CD4-positive, alpha-beta T cell treated with Interleukin-12 subunit alpha and Interleukin-12 subunit beta, for 1 hour (primary cell): Measurements from ENCODE around the gene ZNF407.
A peak's percentile ranks its signal among the peaks of the same experiment; 100 is the strongest.

Source experiments
- DNase-seq: peaks from one replicate; pipeline ENCODE4 v3.0.0-alpha.2; 2020

The ZNF407 gene

DNA sequence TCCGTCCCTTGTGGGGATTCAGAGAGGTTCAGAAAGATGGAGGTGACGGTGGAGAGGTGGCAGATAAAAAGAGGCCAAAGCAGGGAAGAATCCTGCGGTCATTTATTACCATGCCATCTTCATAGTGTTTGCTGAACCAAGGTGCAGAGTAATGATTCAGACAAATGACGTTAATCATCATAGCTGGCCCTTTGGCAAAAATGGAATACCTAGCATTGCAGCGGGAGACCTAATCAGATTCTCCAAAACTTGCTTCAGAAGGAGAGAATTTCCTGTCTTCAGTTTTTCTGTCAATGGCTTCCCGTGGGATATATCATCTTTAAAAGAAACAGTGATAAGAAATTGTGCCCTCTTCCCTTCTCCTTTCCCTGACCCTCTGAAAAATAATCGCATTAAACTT, 435.8 kb downstream of the ZNF407 start:
- DNase-seq, result no peak

DNA sequence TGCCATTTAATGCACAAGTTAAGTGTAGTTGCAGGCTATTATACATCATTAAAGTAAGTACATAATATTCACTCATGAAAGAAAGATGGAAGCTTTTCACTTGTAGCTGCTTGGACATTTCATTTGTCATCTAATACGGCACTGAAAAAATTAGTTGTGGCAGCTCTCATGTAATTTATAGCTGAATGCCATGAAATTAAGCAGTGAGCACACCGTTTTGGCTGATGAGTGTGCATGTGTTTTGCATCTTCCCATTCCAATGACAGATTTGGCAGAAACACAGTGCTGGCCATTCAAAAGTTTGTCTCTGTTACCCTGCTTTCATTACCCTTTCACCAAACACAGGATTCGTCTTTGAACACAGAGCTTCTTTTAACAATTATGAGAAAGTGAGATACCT, 437.3 kb downstream of the ZNF407 start:
- DNase-seq, result no peak

DNA sequence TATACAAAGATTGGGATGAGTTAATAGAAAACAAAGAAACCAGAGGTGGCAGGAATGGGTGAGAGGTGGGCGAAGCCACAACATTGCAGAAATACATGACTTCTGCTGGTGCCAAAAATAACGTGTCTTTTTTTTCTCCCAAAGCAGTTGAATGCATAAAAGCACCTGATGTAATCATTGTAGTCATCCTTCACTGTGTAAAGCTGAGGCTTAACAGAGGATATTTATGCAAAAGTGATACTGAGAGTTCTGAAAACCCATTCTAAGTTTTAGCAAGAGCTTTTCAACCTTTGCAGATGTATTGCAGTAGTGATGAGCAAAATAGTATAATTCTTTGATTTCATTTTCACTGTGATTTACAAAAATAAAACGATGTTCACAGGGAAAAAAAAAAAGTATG, 438.3 kb downstream of the ZNF407 start:
- DNase-seq, result no peak

DNA sequence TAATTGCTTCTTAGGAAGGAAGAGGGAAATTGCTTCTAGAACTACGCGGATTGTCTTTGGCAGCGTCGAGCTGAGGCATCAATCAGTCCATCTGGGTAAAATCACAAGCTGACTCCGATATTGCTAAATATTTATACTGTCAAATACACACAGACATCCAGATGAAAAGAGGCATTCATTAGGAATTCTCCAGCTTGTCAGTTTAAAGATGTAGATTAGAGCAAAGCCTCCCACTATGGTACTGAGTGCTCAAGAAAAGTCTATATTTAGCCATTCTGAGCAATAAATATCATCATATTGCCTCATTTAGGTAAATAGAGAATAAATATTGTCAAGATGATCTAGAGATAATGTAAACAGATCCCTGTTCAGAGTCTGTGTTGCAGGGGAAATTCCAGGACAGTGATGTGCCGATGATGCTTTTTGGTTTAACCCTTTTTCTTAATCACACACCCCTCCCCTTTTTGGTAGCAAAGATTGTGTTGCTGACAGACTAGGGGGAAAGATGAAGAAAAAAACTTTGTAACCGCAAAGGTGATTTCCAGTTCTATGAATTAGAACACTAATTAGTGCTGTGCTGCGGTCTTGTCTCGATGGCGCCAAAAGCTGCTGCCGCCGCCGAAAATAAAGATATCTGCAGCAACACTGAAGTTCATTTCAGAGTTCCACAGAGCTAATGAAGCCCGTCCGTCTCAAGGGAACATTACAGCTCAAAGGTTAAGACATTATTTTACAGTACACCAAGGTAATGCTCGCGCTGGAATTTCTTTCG, 439.4 kb downstream of the ZNF407 start:
- peak; percentile 13 for DNase-seq

DNA sequence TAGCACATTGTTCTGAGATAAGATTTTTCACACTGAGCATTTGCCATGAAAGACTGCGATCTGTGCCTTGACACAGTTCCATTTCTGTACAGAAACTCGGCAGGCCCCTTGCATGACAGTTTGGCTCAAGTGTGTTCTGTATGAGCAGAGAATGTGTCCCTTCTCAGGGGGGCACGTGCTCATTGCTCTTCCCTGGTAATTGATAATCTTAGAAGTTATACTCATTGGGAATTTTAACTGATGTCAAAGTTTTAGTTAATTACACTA, 440.0 kb downstream of the ZNF407 start:
- DNase-seq, result no peak

DNA sequence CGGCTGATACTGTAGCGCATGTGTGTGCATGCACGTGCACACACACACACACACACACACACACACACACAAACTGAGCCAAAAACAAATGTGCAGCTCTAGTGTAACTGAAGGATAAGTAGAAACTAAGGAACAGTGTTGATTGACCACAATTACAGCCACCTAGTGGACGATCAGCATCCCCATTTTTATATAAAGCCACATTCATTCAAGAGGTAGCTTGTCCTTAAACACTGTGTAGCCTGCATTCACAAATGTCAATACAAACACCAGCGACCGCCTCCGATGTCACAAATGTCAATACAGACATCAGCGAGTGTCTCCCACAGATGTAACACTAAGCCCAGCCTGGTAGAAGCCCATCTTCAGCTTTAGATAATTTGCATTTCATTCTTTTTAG, 443.9 kb downstream of the ZNF407 start:
- DNase-seq, result peak; percentile 4

DNA sequence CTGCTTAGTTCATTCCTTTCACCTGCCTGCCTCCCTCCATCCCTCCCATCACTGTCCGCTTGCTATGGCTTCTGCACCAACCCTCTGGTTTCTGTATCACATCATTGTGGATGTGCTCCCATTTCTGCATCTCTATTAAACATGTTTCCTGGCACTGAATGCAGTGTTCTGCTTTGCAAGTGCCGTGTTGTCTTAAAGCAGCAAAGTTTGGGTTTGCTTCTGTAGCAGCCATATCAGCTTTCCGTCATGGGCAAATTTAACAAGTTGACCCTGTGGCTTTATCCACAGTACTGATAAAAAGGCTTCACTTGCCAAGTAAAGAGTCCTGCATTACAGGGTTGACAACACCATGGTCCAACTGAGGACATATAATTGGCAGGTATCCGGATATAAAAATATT, 445.8 kb downstream of the ZNF407 start:
- DNase-seq, result no peak

DNA sequence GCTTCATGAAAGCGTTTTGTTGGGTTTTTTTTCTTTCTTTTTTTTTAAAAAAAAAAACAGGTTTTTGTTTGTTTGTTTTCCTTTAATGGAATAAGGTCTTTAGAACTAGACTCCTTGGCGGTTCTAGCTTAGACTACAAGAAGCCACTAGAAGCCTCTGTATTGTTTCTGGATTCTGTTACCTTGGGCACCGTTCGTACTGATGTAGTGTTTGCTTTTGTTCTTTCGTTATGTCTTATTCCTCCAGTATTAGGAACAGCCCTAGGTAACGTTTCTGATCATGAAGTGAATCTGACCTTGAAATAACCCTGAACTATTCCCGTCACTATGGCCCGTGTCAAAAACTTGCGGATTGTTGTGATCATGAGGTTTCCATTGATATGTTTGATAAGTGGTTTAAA, 446.6 kb downstream of the ZNF407 start:
- no peak for DNase-seq

DNA sequence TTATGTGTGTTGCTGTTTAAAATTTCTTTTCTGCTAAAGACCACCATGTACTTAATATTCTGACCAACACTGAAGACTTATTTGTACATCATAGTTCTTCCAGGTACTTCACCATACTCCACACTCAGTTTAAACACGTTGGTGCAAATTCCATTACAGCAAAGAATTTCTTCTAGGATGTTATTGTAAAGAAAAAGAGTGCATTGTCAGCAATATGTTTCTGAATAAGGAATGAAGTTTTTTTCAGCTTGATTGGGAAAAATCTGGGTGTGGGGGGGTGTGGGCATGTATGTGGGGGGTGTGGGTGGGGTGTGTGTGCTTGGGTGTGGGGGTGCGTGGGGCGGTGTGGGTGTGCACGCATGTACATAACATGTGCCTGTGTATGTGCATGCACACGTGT, 447.1 kb downstream of the ZNF407 start:
- DNase-seq, result no peak

DNA sequence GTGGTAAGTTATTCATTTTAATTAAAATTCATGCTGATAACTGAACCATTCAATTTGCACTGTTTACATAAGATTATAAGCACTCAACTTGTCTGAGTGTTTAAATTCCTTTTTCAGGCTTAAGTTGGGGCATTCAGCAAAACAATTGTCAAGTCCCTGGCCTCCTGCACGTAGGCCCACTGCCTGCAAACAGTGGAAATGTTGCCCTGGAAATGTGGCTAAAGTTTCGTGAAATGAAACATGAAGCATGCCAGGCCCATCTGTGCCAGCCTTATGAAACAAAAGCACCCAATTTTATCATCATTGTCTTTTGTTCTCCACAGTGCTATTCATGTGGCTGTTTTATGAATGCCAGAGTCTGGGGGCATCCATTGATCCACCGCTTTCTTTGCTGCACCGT, 447.6 kb downstream of the ZNF407 start:
- no peak for DNase-seq

DNA sequence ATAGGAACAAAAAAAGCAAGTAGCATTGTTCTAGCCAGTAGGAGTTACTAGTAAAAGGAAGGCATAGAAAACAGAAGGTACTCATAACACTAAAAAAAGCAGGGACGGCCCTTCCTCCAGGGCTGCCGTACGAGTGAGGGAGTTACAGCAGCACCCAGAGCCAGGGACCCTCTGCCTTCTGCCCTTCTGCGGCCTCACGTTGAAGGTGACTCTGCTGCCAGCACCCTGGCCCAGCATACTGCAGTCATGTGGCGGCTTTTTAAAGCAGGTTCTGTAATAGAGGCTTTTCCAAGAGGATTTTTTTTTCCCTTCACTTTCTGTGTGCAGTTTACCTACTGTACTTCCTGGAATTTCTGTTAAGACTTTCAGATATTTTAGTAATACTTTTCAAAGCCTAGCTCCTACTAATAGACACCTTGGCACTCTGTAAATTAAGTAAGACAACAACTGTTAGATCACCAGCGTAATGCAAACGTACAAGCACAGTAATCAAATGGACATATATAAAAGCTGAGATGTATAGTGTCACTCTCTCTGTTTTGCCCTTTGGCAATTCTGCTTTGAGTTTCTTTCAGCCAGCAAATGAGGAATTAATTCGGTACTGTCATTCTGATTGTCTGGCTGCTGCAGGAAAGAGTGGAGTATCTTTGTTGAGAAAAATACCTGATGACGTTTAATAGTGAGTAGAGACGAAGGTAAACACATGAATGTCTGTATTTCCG, 449.7 kb downstream of the ZNF407 start:
- no peak for DNase-seq

DNA sequence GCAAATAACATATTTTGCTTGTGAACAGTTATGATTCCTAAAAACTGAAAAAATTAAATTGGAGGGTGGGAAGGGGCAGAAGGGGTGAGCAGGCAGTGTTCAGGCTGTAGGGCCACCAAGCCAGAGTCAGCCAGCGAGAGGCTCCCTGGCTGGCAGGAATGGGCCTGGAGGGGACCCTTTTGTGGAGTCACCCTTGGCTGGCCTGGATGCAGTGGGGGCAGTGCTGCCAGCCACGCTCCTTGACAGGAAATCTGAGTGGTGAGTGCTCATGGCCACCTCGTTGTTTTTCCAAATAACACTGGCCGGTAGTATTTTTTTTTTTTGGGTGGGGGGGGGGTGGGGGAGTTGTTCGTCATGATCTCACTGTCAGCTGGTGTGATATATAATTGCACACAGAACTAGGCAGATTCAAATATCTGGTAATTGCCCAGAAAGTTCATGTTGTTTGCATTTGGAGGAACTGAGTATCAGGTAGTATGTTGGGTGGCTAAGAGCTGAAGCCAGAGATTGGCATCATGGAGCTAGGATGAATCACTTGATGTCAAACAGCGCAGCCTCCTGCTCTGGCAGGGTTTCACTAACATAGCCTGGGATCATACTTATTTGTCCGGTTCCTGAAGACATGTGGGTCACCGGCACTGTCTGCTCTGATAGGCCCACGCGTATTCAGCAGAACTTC, 451.2 kb downstream of the ZNF407 start:
- no peak for DNase-seq

DNA sequence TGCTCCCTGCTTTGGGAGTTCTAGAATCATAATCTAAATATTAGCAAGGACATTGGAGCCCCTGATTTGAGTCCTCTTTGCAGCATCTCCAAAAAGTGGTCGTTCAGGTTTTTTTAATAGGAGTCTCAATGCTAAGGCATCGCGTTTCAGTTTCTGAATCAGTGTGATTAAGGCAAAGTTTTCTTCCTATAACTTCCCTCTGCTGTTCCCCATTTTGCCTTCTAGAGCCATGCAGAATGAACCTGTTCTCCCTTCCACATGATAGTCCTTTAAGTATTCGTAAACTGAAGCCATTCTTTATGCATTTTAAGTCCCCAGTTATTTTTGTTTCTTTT, 451.8 kb downstream of the ZNF407 start:
- DNase-seq, result no peak

DNA sequence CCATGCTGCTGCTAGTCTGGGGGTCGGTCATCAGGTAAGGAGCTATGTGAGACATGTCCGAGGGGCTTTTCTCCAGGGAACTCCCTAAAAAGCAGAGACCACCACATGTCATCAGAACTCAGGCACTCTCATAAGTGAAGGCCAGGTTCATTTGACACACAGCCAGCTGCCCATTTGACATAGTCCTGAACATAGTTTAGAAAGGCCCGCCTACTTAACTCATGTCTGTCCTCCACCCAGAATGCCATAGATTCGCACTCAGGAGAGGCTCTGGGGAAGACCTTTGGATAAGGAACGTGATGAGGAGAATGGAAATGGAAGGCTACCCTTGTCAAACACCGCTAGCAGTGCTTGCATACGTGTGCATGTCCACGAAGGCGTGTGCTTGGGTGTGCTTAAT, 454.1 kb downstream of the ZNF407 start:
- no peak for DNase-seq

DNA sequence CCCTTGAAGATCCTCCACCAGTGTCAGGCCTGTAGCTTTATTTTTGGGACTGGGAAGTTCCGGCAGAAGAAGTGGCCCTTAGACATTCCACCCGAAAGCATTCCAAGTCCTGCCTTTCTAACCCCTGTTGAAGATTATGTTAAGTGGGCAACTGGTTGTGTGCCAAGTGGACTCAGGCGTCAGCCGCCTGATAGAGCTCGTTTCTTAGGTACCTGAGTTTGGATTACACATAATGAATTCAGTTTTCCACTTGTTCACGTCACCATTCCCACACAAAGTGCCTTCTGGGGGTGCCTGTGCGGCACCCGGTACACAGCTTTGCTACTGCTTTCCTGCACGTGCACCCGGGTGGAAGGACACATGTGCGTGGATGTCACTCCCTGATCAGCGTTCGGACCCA, 454.8 kb downstream of the ZNF407 start:
- DNase-seq, result no peak

DNA sequence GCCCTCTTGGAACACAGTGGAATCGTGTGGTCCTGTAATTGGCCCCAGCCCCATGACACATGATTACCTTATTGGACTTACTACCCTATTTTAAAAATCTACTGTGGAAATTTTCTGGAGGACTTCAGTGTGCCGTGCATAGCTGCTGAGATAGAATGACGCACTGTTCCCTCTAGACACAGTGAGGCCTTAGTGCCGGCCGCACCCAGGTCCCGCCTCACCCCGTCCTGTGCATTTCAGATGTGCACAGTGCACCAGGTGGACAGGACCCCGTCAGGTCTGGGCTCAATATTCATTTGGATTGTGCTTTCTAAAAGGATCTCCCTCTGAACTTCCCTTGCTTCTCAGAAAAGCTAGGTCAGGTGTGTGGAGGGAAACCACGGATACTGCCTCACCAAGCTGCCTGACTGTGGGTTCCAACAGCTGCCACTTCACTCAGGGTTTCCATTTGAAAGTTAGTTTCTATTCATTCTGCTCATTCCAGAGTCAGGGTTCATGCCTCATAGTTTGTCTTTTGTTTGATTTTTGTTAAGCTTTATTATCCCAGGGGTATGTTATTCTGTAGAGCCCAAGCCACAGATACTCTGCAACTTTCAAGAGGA, 455.5 kb downstream of the ZNF407 start:
- no peak for DNase-seq

DNA sequence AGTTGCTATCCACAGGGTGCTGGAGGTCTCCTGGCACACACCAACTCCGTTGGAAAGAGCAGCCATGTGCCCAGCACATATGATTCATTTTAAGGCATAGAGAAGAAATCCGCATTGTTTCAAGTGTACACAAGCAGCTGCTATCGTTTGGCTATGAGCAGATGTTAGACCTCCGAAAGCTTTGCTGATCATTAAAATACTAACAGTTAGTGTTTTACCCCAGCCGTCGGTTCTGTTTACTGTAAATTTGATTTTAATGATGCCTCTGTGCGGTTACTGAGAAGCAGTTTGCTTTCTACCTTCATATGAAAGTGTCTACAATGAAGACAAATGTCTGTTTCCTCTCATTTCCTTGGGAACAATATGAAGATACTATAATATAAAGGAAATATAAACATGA, 456.4 kb downstream of the ZNF407 start:
- no peak for DNase-seq

DNA sequence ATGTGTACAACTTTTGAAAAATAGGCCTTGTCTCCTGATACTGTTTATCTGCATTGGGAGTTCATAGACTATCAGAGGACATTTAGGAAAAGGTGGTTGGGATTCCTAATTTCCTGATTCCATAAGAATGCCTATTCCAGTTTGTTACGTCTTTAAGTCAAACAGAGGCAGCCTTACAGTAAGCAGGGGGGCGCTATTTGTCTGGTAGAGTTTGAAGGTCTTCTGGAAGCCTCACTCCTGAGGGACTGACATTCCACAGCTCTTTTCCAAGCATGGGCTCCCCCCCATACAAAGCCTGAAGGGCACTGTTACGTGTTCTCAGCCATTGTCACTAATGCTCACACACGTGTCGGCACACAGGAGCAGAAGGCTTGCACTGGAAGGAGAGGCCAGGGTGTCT, 456.9 kb downstream of the ZNF407 start:
- no peak for DNase-seq

DNA sequence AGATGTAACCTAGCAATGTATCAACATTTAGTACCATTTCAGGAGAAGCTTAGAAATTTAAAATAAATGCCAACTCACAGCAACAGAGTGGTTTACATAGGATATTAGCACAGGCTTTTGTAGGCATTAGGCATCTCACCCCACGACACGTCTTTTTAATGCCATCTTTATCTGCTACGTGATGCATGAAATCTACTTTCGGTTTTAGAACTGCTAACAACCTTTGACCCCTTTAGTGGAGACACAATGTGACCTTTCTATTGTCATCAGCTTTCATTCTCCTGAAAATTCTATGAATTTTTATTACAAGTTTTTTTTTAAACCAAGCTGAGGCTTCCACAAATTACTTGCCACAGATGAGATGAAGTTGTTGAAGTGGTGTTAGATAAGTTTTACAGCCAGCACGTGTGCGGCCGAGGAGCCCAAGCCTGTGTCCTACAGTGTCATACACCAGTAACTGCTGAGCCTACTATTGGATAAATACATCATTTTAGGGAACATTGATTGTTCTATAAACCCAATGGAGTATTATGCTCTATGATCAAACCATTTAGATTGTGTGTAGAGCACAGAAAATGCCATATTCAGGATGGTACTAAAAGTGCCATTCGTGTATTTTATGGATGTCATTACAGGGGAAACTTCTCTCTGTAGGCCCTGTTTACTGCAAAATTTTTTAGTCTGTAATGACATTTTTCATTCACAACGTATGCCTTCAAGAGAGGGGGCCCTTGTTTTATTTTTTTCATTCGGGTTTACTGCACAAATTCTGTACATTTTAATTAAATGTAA, 459.7 kb downstream of the ZNF407 start:
- DNase-seq, result no peak

DNA sequence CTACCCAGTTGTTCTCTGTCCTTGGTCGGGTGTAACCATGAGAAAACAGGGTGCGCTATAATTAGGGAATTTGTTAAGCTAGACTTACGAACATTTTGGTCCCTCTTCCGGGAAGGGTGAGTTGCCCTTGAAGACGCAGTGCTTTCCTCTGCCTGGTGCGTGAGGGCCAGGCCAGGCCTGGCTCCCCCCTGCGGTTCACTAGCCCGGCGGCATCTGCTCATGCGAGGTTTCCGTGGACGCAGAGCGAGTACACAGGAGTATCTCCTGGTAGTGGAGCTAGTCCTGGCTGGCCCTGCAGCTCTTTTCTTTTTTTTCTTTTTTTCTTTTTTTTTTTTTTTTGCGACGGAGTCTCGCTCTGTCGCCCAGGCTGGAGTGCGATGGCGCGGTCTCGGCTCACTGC, 462.5 kb downstream of the ZNF407 start:
- DNase-seq, result no peak

DNA sequence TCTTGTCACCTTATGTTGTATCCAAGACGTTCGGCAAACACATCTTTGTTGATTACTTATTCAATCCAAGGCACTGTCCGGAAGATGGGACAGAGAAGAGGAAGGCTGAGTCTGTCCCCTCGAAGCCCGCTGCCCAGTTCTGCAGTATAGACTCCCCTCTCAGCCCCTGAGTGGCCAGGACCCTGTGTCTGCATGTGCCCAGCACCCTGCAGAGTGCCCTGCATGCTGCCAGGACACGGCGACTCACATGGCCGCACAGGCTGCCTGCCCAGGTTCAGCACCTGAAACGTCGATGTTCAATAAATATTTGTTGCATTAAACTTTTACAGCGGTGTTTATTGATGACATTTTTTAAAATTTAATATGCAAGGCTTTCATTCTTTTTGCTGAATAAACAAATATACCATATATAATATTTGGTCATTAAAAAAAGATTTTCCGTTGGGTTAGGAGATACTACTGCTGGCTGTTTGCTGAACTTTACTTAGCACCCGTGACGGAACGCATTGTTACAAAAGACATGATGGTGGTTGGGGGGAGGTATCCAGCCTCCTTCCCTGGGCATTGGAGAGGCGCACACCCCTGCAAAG, 464.7 kb downstream of the ZNF407 start:
- no peak for DNase-seq

DNA sequence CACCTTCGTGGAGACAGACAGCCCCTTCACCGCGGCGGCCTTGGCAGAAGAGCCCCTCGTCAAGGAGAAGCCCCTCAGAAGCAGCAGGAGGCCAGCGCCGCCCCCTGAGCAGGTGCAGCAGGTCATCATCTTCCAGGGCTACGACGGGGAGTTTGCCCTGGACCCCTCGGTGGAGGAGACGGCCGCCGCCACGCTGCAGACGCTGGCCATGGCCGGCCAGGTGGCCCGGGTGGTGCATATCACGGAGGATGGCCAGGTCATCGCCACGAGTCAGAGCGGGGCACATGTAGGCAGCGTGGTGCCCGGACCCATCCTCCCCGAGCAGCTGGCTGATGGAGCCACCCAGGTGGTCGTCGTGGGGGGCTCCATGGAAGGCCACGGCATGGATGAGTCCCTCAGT, 465.5 kb downstream of the ZNF407 start:
- DNase-seq, result no peak
